Sigmoid colon (tissue), 7 donors: ENCODE results near the gene ROS1. TPM values are rescaled to one million over a fixed set of nuclear protein-coding genes. Genes with fewer than 3 reads are reported as not detected.
A peak's percentile ranks its signal among the peaks of the same experiment; 100 is the strongest.

Experiments used
- DNase-seq: peaks from one replicate; pipeline ENCODE4 v3.0.0-alpha.2; 2019
- H3K27ac ChIP-seq, 4 donors: fragments of 200-600 bp; sonication (generic); one replicate each; pipeline ENCODE4 v1.5.1; 2016 to 2019; ENCODE audit warnings: mild to moderate bottlenecking in 1 of 4
- H3K27me3 ChIP-seq, 3 donors: fragments of 200-600 bp; sonication (generic); one replicate each; pipeline ENCODE4 v1.5.1; 2019; ENCODE audit warnings: mild to moderate bottlenecking in 1 of 3
- H3K36me3 ChIP-seq, 4 donors: fragments of 200-600 bp; sonication (generic); one replicate each; pipeline ENCODE4 v1.5.1; 2016 to 2019
- H3K4me1 ChIP-seq, 4 donors: fragments of 200-600 bp; sonication (generic); one replicate each; pipeline ENCODE4 v1.5.1; 2017 to 2019
- H3K4me3 ChIP-seq, 4 donors: fragments of 200-600 bp; sonication (generic); one replicate each; pipeline ENCODE4 v1.5.1; 2017 to 2019; ENCODE audit warnings: mild to moderate bottlenecking in 2 of 4, moderate library complexity in 1 of 4
- H3K9me3 ChIP-seq, 4 donors: fragments of 200-600 bp in 3 of 4; sonication (generic) in 3 of 4; one replicate each; pipeline versions ENCODE4 v1.5.1 to v1.6.1; 2013 to 2019
- CTCF ChIP-seq, 4 experiments: fragments of 450-650 bp in 3 of 4; fragments of 200-600 bp in 1 of 4; IDR thresholded peaks; one replicate each; pipeline ENCODE4 v1.5.1; 2016 to 2019; ENCODE audit warnings: antibody characterized with exemption in 4 of 4, mild to moderate bottlenecking in 3 of 4, moderate library complexity in 2 of 4
- EP300 ChIP-seq, 4 donors: sonication (generic); formaldehyde crosslinking; IDR thresholded peaks; one replicate each; pipeline ENCODE4 v1.6.1; 2017; ENCODE audit warnings: antibody characterized with exemption in 4 of 4
- POLR2A ChIP-seq, 2 donors: fragments of 450-650 bp; IDR thresholded peaks; one replicate each; pipeline ENCODE4 v1.6.1; 2016; ENCODE audit warnings: antibody characterized with exemption in 2 of 2, mild to moderate bottlenecking in 2 of 2, moderate library complexity in 2 of 2
- POLR2AphosphoS5 ChIP-seq, 4 donors: sonication (generic); formaldehyde crosslinking; IDR thresholded peaks; one replicate each; pipeline ENCODE4 v1.6.1; 2017; ENCODE audit warnings: antibody characterized with exemption in 4 of 4
- WGBS, 2 donors: extraction: QIAGEN DNeasy Blood & Tissue Kit; methylation state at CpG; one replicate each; pipeline ENCODE4 v1.1.7; 2013; 5-methylcytosine and 5-hydroxymethylcytosine counted together
- intact Hi-C: fragments of 100-400 bp; cut with DNase I; formaldehyde crosslinking; loops from one replicate; pipeline ENCODE4 v1.15.1; 2023
- polyA plus RNA-seq, 3 donors: library from polyadenylated mRNA; stranded (reverse); fragments of 200-250 nt; gene quantifications; one replicate each; pipeline ENCODE4 v1.2.3, GENCODE V29; 2013
- total RNA-seq, 4 donors: library from RNA; depleted of rRNA; stranded (reverse); fragments of >200 nt; gene quantifications; one replicate each; pipeline ENCODE4 v1.1.0, GENCODE V29; 2016
- donor health status: healthy with polysubstance abuse.
- donor health status: Bipolar disorder and iron deficiency.
- donor health status: healthy.

ROS1 gene
- total and polyA plus RNA-seq, 7 donors: 0.07 TPM; not detected in 6

GRCh38 chr6:117267054-117267347, 158.7 kb downstream of the ROS1 start:
- H3K9me3 ChIP-seq: peaks cover 0 to 2% (median 0%) of the 10 kb centered on the region in 4 donors
- no peak for TF ChIP-seq CTCF (IDR thresholded peaks at IDR 0.05)
- TF ChIP-seq EP300 (IDR thresholded peaks at IDR 0.05): no peak
- no peak for TF ChIP-seq POLR2A (IDR thresholded peaks at IDR 0.05)
- no peak for TF ChIP-seq POLR2AphosphoS5 (IDR thresholded peaks at IDR 0.05)
- intact Hi-C loops: no loop called here
- 13 to 23% methylated on average over 5 of the region's 5 CpGs for WGBS, 2 donors
- H3K27me3 ChIP-seq: peaks cover 61 to 100% (median 90%) of the 10 kb centered on the region in 3 donors
- H3K27ac ChIP-seq: no peak overlapping the region
- peaks cover 0 to 38% (median 33%) of the 10 kb centered on the region in 4 donors for H3K4me1 ChIP-seq
- DNase-seq: no peak
- H3K4me3 ChIP-seq: no peak overlapping the region
- H3K36me3 ChIP-seq: no peaks in the 10 kb centered on the region

- peaks cover 0 to 2% (median 0%) of the 10 kb centered on the region in 4 donors for H3K9me3 ChIP-seq
- TF ChIP-seq EP300 (IDR thresholded peaks at IDR 0.05) (no peak), POLR2AphosphoS5 (IDR thresholded peaks at IDR 0.05) (no peak), POLR2A (IDR thresholded peaks at IDR 0.05) (no peak), CTCF (IDR thresholded peaks at IDR 0.05) (no peak)
- H3K4me1 ChIP-seq: peaks cover 0 to 38% (median 33%) of the 10 kb centered on the region in 4 donors
- peak overlapping the region in 3 of 4 donors; percentile 37 to 52 (median 47) for H3K4me3 ChIP-seq
- no peaks in the 10 kb centered on the region for H3K36me3 ChIP-seq
- intact Hi-C loops: no loop called here
- peaks cover 56 to 100% (median 85%) of the 10 kb centered on the region in 3 donors for H3K27me3 ChIP-seq
- DNase-seq: no peak
- no peak overlapping the region for H3K27ac ChIP-seq
- WGBS, 2 donors: 7 to 10% methylated on average over 16 of the region's 16 CpGs
These were observed 159.3 kb downstream of the ROS1 start for GRCh38 chr6:117266257-117267053.

GRCh38 chr6:117265410-117266256, 160.1 kb downstream of the ROS1 start, which contains the start of gene VGLL2:
VGLL2 (plus strand) TSS chr6:117265558; CDS start chr6:117265764, 206 bp downstream.
- DNase-seq: peak; percentile 65
- H3K27ac ChIP-seq: no peak within 1 kb of the TSS
- intact Hi-C loops: no loop called here
- H3K36me3 ChIP-seq: no peaks in the 10 kb centered on the region
- H3K4me3 ChIP-seq: peak within 1 kb of the TSS; percentile 18 to 52 (median 42)
- no peak for TF ChIP-seq POLR2A (IDR thresholded peaks at IDR 0.05)
- TF ChIP-seq EP300 (IDR thresholded peaks at IDR 0.05): no peak
- no peak for TF ChIP-seq POLR2AphosphoS5 (IDR thresholded peaks at IDR 0.05)
- TF ChIP-seq CTCF (IDR thresholded peaks at IDR 0.05): no peak
- WGBS, 2 donors: 1 to 2% methylated on average over 63 of the region's 63 CpGs
- H3K9me3 ChIP-seq: peaks cover 0 to 2% (median 0%) of the 10 kb centered on the region in 4 donors
- H3K27me3 ChIP-seq: peaks cover 49 to 100% (median 77%) of the 10 kb centered on the region in 3 donors
- peaks cover 0 to 35% (median 31%) of the 10 kb centered on the region in 4 donors for H3K4me1 ChIP-seq

GRCh38 chr6:117264692-117265409, 160.9 kb downstream of the ROS1 start:
- no peak overlapping the region for H3K27ac ChIP-seq
- TF ChIP-seq CTCF (IDR thresholded peaks at IDR 0.05) (no peak), POLR2A (IDR thresholded peaks at IDR 0.05) (no peak), POLR2AphosphoS5 (IDR thresholded peaks at IDR 0.05) (peak in 3 of 4 donors; percentile 20 to 81 (median 55))
- intact Hi-C loops: no loop called here
- peaks cover 0 to 2% (median 0%) of the 10 kb centered on the region in 4 donors for H3K9me3 ChIP-seq
- peaks cover 41 to 93% (median 69%) of the 10 kb centered on the region in 3 donors for H3K27me3 ChIP-seq
- peaks cover 0 to 27% (median 23%) of the 10 kb centered on the region in 4 donors for H3K4me1 ChIP-seq
- DNase-seq: no peak
- 2% methylated on average over 39 of the region's 39 CpGs for WGBS, 2 donors
- H3K4me3 ChIP-seq: peak overlapping the region; percentile 18 to 52 (median 42)
- no peaks in the 10 kb centered on the region for H3K36me3 ChIP-seq
